ENCODE data around the gene POLR2E. TPM values are rescaled to one million over a fixed set of nuclear protein-coding genes. Genes with fewer than 3 reads are reported as not detected.

Gene POLR2E
- total RNA-seq, 2 donors from 2014 or later = 225 to 254 TPM

DNA sequence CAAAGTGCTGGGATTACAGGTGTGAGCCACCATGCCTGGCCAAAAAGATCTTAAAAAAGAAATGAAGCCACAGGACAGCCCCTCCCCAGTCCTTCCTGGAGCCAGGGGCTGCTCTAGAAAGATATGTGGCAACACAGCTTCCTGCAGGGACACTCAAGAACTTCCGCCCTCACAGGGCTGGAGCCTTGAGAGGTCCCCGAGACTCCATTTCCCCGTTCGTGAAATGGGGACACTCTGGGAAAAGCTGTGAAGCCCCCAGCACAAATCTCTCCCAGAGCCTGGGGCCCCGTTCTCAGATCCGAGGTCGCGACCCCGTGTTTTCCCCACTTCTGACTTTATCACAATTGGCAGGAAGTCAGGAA is 6.1 kb upstream of the POLR2E start:
- peaks cover 5% of the 10 kb centered on the region for H3K4me1 ChIP-seq (ENCODE audit: control insufficient read depth, insufficient read depth, low read length)
- no peaks in the 10 kb centered on the region for H3K9me3 ChIP-seq (ENCODE audit: control insufficient read depth, low read length)
- no peak for DNase-seq
- no peak overlapping the region for H3K4me3 ChIP-seq (ENCODE audit: low read length)
- 79 to 82% methylated on average over 7 to 9 of the region's 9 CpGs for WGBS, 2 experiments (ENCODE audit: insufficient coverage in 1 of 2, insufficient read length in 1 of 2)
- Mint-ChIP-seq H3K4me1 (peaks cover 6% of the 10 kb centered on the region), H3K27ac (peak overlapping the region; percentile 94), H3K4me3 (no peak overlapping the region), H3K27me3 (ENCODE audit: insufficient read depth) (no peaks in the 10 kb centered on the region), H3K9me3 (no peaks in the 10 kb centered on the region), H3K36me3 (ENCODE audit: low read depth) (peaks cover 3% of the 10 kb centered on the region)
- no peaks in the 10 kb centered on the region for H3K27me3 ChIP-seq (ENCODE audit: control insufficient read depth, insufficient read depth, low read length, poor library complexity, severe bottlenecking)
- peak overlapping the region; percentile 49 for H3K27ac ChIP-seq (ENCODE audit: low read depth, low read length)
- TF ChIP-seq, protein P1, sequence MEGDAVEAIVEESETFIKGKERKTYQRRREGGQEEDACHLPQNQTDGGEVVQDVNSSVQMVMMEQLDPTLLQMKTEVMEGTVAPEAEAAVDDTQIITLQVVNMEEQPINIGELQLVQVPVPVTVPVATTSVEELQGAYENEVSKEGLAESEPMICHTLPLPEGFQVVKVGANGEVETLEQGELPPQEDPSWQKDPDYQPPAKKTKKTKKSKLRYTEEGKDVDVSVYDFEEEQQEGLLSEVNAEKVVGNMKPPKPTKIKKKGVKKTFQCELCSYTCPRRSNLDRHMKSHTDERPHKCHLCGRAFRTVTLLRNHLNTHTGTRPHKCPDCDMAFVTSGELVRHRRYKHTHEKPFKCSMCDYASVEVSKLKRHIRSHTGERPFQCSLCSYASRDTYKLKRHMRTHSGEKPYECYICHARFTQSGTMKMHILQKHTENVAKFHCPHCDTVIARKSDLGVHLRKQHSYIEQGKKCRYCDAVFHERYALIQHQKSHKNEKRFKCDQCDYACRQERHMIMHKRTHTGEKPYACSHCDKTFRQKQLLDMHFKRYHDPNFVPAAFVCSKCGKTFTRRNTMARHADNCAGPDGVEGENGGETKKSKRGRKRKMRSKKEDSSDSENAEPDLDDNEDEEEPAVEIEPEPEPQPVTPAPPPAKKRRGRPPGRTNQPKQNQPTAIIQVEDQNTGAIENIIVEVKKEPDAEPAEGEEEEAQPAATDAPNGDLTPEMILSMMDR (conservative IDR thresholded peaks at IDR 0.05) = no peak
- peaks cover 5% of the 10 kb centered on the region for H3K36me3 ChIP-seq (ENCODE audit: control insufficient read depth, insufficient read depth, low read length)
- no peak overlapping the region for H3K9ac ChIP-seq (ENCODE audit: extremely low read depth, low read length, poor library complexity, severe bottlenecking)

DNA sequence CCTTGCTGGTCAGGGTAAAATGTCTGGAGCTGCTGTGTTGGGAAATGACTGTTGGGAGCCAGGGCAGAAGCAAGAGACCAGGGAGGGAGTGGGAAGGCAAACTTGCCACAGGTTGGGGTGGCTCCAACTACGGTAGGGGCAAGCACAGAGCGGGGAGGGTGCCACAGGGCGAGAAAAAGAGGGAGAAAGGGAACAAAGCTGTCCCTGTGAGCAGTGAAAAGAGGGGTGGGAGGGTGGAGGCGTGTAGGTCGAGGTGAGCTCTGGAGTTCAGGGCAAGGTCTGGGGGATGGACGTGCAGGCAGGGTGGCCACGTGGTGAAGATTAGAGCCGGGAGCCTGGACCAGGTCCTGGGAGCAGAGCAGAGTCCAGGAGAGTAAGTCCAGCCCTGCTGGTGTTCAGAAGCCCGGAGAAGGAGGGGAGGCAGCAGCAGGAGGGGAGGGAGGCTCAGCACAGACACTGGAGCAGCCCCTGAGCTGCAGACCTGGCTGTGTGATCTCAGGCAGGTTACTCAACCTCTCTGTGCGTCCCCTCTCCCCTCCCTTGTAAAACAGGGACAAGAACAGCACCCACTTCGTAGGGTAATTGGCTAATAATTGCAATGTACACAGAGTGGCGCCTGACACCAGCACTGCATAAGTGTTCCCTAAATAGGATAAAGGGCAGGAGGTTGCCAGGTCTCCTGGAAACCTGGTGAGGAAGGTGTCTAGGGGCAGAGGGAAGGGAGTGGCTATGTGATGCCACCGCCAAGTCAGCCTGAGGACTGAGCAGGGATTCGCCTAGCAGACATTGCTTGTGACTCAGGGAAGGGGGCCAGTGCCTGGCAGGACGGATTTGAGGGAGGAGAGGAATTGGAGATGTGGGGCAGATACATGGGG is 3.2 kb upstream of the POLR2E start:
- no peak overlapping the region for H3K9ac ChIP-seq (ENCODE audit: extremely low read depth, low read length, poor library complexity, severe bottlenecking)
- Mint-ChIP-seq H3K27ac (no peak overlapping the region), H3K27me3 (ENCODE audit: insufficient read depth) (no peaks in the 10 kb centered on the region), H3K4me3 (no peak overlapping the region), H3K9me3 (no peaks in the 10 kb centered on the region), H3K4me1 (peaks cover 8% of the 10 kb centered on the region), H3K36me3 (ENCODE audit: low read depth) (peaks cover 5% of the 10 kb centered on the region)
- TF ChIP-seq, protein P1 (conservative IDR thresholded peaks at IDR 0.05) = no peak
- H3K27me3 ChIP-seq (ENCODE audit: control insufficient read depth, insufficient read depth, low read length, poor library complexity, severe bottlenecking) = no peaks in the 10 kb centered on the region
- WGBS, 2 experiments (ENCODE audit: insufficient coverage in 1 of 2, insufficient read length in 1 of 2) = 83 to 88% methylated on average over 11 to 15 of the region's 15 CpGs
- no peak for DNase-seq
- no peak overlapping the region for H3K27ac ChIP-seq (ENCODE audit: low read depth, low read length)
- H3K9me3 ChIP-seq (ENCODE audit: control insufficient read depth, low read length) = no peaks in the 10 kb centered on the region
- peaks cover 5% of the 10 kb centered on the region for H3K36me3 ChIP-seq (ENCODE audit: control insufficient read depth, insufficient read depth, low read length)
- H3K4me1 ChIP-seq (ENCODE audit: control insufficient read depth, insufficient read depth, low read length) = peaks cover 5% of the 10 kb centered on the region
- H3K4me3 ChIP-seq (ENCODE audit: low read length) = no peak overlapping the region

DNA sequence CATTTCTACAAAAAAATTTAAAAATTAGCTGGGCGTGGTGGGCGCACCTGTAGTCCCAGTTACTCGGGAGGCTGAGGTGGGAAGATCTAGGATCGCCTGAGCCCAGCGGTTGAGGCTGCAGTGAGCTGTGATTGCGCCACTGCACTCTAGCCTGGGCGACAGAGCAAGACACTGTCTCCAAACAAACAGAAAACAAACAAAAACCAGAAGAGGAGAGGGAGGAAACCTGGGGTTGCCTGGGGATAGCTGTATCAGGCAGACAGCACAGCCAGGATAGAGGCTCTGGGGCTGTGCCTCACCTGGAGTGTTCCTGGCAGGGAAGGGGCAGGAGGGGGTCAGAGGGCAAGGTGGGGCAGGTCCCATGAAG is 2.6 kb upstream of the POLR2E start:
- H3K9ac ChIP-seq (ENCODE audit: extremely low read depth, low read length, poor library complexity, severe bottlenecking) = no peak overlapping the region
- no peak for DNase-seq
- TF ChIP-seq, protein P1 (conservative IDR thresholded peaks at IDR 0.05) = no peak
- WGBS, 2 experiments (ENCODE audit: insufficient coverage in 1 of 2, insufficient read length in 1 of 2) = 97 to 99% methylated on average over 5 to 7 of the region's 7 CpGs
- Mint-ChIP-seq H3K4me1 (peaks cover 8% of the 10 kb centered on the region), H3K27ac (no peak overlapping the region), H3K4me3 (no peak overlapping the region), H3K36me3 (ENCODE audit: low read depth) (peaks cover 11% of the 10 kb centered on the region), H3K9me3 (no peaks in the 10 kb centered on the region), H3K27me3 (ENCODE audit: insufficient read depth) (no peaks in the 10 kb centered on the region)
- H3K4me1 ChIP-seq (ENCODE audit: control insufficient read depth, insufficient read depth, low read length) = peaks cover 5% of the 10 kb centered on the region
- no peaks in the 10 kb centered on the region for H3K27me3 ChIP-seq (ENCODE audit: control insufficient read depth, insufficient read depth, low read length, poor library complexity, severe bottlenecking)
- no peaks in the 10 kb centered on the region for H3K9me3 ChIP-seq (ENCODE audit: control insufficient read depth, low read length)
- H3K4me3 ChIP-seq (ENCODE audit: low read length) = no peak overlapping the region
- H3K36me3 ChIP-seq (ENCODE audit: control insufficient read depth, insufficient read depth, low read length) = peaks cover 12% of the 10 kb centered on the region
- no peak overlapping the region for H3K27ac ChIP-seq (ENCODE audit: low read depth, low read length)

Measured in endodermal cell (in vitro differentiated cells).